ENCODE data around the gene BTG4.

The BTG4 gene

GRCh38 chr11:111512296-111513239, at the start of gene BTG4:
Gene BTG4 (minus strand): TSS chr11:111512386. CDS start chr11:111498776, 13,610 bp downstream.
- no peak for DNase-seq (ENCODE audit: low read depth, low spot score)

- no peak for DNase-seq (ENCODE audit: low read depth, low spot score)
Observed at GRCh38 chr11:111561791-111562325, 49.7 kb upstream of the BTG4 start.

- DNase-seq (ENCODE audit: low read depth, low spot score), result no peak
Observed at GRCh38 chr11:111561306-111561705, 49.1 kb upstream of the BTG4 start.

- DNase-seq (ENCODE audit: low read depth, low spot score), result no peak
Observed at GRCh38 chr11:111560800-111561199, 48.6 kb upstream of the BTG4 start.

GRCh38 chr11:111559800-111560464, 47.7 kb upstream of the BTG4 start:
- no peak for DNase-seq (ENCODE audit: low read depth, low spot score)

GRCh38 chr11:111557425-111558111, 45.4 kb upstream of the BTG4 start:
- no peak for DNase-seq (ENCODE audit: low read depth, low spot score)

GRCh38 chr11:111555255-111555654, 43.1 kb upstream of the BTG4 start:
- no peak for DNase-seq (ENCODE audit: low read depth, low spot score)

- no peak for DNase-seq (ENCODE audit: low read depth, low spot score)
Observed at GRCh38 chr11:111554532-111554931, 42.3 kb upstream of the BTG4 start.

- no peak for DNase-seq (ENCODE audit: low read depth, low spot score)
Observed at GRCh38 chr11:111550258-111550657, 38.1 kb upstream of the BTG4 start.

- DNase-seq (ENCODE audit: low read depth, low spot score), result no peak
Observed at GRCh38 chr11:111549869-111550203, 37.6 kb upstream of the BTG4 start.

- DNase-seq (ENCODE audit: low read depth, low spot score), result no peak
Observed at GRCh38 chr11:111549196-111549868, 37.1 kb upstream of the BTG4 start.

- no peak for DNase-seq (ENCODE audit: low read depth, low spot score)
Observed at GRCh38 chr11:111548525-111548924, 36.3 kb upstream of the BTG4 start.

GRCh38 chr11:111542606-111543275, 30.6 kb upstream of the BTG4 start:
- DNase-seq (ENCODE audit: low read depth, low spot score), result no peak

- DNase-seq (ENCODE audit: low read depth, low spot score), result no peak
Observed at GRCh38 chr11:111541254-111542061, 29.3 kb upstream of the BTG4 start.

GRCh38 chr11:111540937-111541253, 28.7 kb upstream of the BTG4 start:
- DNase-seq (ENCODE audit: low read depth, low spot score), result no peak

- DNase-seq (ENCODE audit: low read depth, low spot score), result peak; percentile 42
Observed at GRCh38 chr11:111540114-111540936, 28.1 kb upstream of the BTG4 start, which contains the start of gene LAYN. Gene LAYN (plus strand): TSS chr11:111540720. CDS start chr11:111540844, 124 bp downstream.

- DNase-seq (ENCODE audit: low read depth, low spot score), result no peak
Observed at GRCh38 chr11:111539426-111540113, 27.4 kb upstream of the BTG4 start.

GRCh38 chr11:111538407-111539114, 26.4 kb upstream of the BTG4 start:
- DNase-seq (ENCODE audit: low read depth, low spot score), result no peak

Data from activated naive CD8-positive, alpha-beta T cell treated with anti-CD3 and anti-CD28 coated beads, Interleukin-2, amount 50 U/mL, for 16 hours (primary cell).